Uterus (tissue), 4 donors: Measurements from ENCODE around the gene PICALM. TPM values are rescaled to one million over a fixed set of nuclear protein-coding genes. Genes with fewer than 3 reads are reported as not detected.

Source experiments
- DNase-seq, 2 donors: peaks; one replicate each; pipeline ENCODE4 v3.0.0-alpha.2; 2019 to 2020
- H3K27ac ChIP-seq, 2 donors: fragments of 200-600 bp; sonication (generic); 1 replicate in 1 of 2; 2 replicates in 1 of 2; pipeline ENCODE4 v1.5.1; 2016 to 2018
- H3K27me3 ChIP-seq, 2 donors: fragments of 200-600 bp; sonication (generic); one replicate each; pipeline ENCODE4 v1.5.1; 2018 to 2019; ENCODE audit warnings: control low read depth in 1 of 2
- H3K36me3 ChIP-seq, 2 donors: fragments of 200-600 bp; sonication (generic); one replicate each; pipeline ENCODE4 v1.5.1; 2019; ENCODE audit warnings: control low read depth in 1 of 2
- H3K4me1 ChIP-seq, 2 donors: fragments of 200-600 bp; sonication (generic); one replicate each; pipeline ENCODE4 v1.5.1; 2018 to 2019; ENCODE audit warnings: control low read depth in 1 of 2
- H3K4me3 ChIP-seq, 2 donors: fragments of 200-600 bp; sonication (generic); 1 replicate in 1 of 2; 2 replicates in 1 of 2; pipeline ENCODE4 v1.5.1; 2018 to 2019; ENCODE audit warnings: mild to moderate bottlenecking in 1 of 2
- H3K9me3 ChIP-seq, 2 donors: fragments of 200-600 bp; sonication (generic); one replicate each; pipeline ENCODE4 v1.5.1; 2019; ENCODE audit warnings: control low read depth in 1 of 2
- CTCF ChIP-seq, 4 experiments: fragments of 200-600 bp in 2 of 4; fragments of 450-650 bp in 2 of 4; sonication (generic) in 2 of 4; IDR thresholded peaks; one replicate each; pipeline ENCODE4 v1.5.1; 2016 to 2019; ENCODE audit warnings: antibody characterized with exemption in 4 of 4, mild to moderate bottlenecking in 2 of 4, moderate library complexity in 1 of 4
- POLR2A ChIP-seq, 2 donors: fragments of 450-650 bp; IDR thresholded peaks; one replicate each; pipeline ENCODE4 v1.6.1; 2016; ENCODE audit warnings: antibody characterized with exemption in 2 of 2, mild to moderate bottlenecking in 1 of 2, moderate library complexity in 1 of 2
- intact Hi-C: fragments of 100-400 bp; cut with DNase I; formaldehyde crosslinking; loops from one replicate; pipeline ENCODE4 v1.15.1; 2023; ENCODE audit warnings: low total_unique reads
- total RNA-seq, 4 donors: library from RNA; depleted of rRNA in 3 of 4; stranded (reverse); fragments of >200 nt in 3 of 4; gene quantifications; one replicate each; pipeline versions ENCODE4 v1.1.0 to v1.2.4, GENCODE V29; 2014 to 2023
- donor health status: DM: yes; HTN: yes; CAD: no.

The PICALM gene
- total RNA-seq, 4 donors from 2014 or later, result 198 to 402 (median 298) TPM

- no peaks in the 10 kb centered on the region for H3K4me1 ChIP-seq
- no peak overlapping the region for H3K27ac ChIP-seq
- no peaks in the 10 kb centered on the region for H3K9me3 ChIP-seq
- TF ChIP-seq CTCF (IDR thresholded peaks at IDR 0.05), result no peak
- no peak for TF ChIP-seq POLR2A (IDR thresholded peaks at IDR 0.05)
- H3K4me3 ChIP-seq, result no peak overlapping the region
- no peak for DNase-seq
- no peaks in the 10 kb centered on the region for H3K36me3 ChIP-seq
- H3K27me3 ChIP-seq, result no peaks in the 10 kb centered on the region
- intact Hi-C loops, result no loop called here
Observed at GRCh38 chr11:86015699-86016098, 53.2 kb downstream of the PICALM start.

GRCh38 chr11:86014221-86014620 lies 54.7 kb downstream of the PICALM start:
- no peak for DNase-seq
- no peaks in the 10 kb centered on the region for H3K36me3 ChIP-seq
- no peaks in the 10 kb centered on the region for H3K9me3 ChIP-seq
- no peak overlapping the region for H3K27ac ChIP-seq
- TF ChIP-seq CTCF (IDR thresholded peaks at IDR 0.05) (no peak), POLR2A (IDR thresholded peaks at IDR 0.05) (no peak)
- no peaks in the 10 kb centered on the region for H3K27me3 ChIP-seq
- H3K4me1 ChIP-seq, result no peaks in the 10 kb centered on the region
- intact Hi-C loops, result no loop called here
- no peak overlapping the region for H3K4me3 ChIP-seq

- intact Hi-C loops, result no loop called here
- Histone ChIP-seq H3K9me3 (no peaks in the 10 kb centered on the region), H3K27me3 (no peaks in the 10 kb centered on the region), H3K27ac (no peak overlapping the region), H3K4me3 (no peak overlapping the region), H3K4me1 (no peaks in the 10 kb centered on the region), H3K36me3 (no peaks in the 10 kb centered on the region)
- TF ChIP-seq CTCF (IDR thresholded peaks at IDR 0.05) (no peak), POLR2A (IDR thresholded peaks at IDR 0.05) (no peak)
- DNase-seq, result no peak
Observed at GRCh38 chr11:86013713-86014112, 55.2 kb downstream of the PICALM start.

GRCh38 chr11:86011175-86011574 lies 57.7 kb downstream of the PICALM start:
- intact Hi-C loops, result no loop called here
- no peak for TF ChIP-seq POLR2A (IDR thresholded peaks at IDR 0.05)
- no peak for TF ChIP-seq CTCF (IDR thresholded peaks at IDR 0.05)
- no peak for DNase-seq
- Histone ChIP-seq H3K36me3 (no peaks in the 10 kb centered on the region), H3K27ac (no peak overlapping the region), H3K27me3 (no peaks in the 10 kb centered on the region), H3K9me3 (no peaks in the 10 kb centered on the region), H3K4me1 (no peaks in the 10 kb centered on the region), H3K4me3 (no peak overlapping the region)

GRCh38 chr11:86003654-86004053 lies 65.2 kb downstream of the PICALM start:
- no peaks in the 10 kb centered on the region for H3K27me3 ChIP-seq
- no peaks in the 10 kb centered on the region for H3K9me3 ChIP-seq
- no peak overlapping the region for H3K4me3 ChIP-seq
- H3K36me3 ChIP-seq, result no peaks in the 10 kb centered on the region
- DNase-seq, result no peak
- no peaks in the 10 kb centered on the region for H3K4me1 ChIP-seq
- no peak overlapping the region for H3K27ac ChIP-seq
- intact Hi-C loops, result no loop called here
- TF ChIP-seq CTCF (IDR thresholded peaks at IDR 0.05) (no peak), POLR2A (IDR thresholded peaks at IDR 0.05) (no peak)
